DMS 273 treated with DMSO at 0.1 percent for 48 hours (cell line): ENCODE results near the gene RAB21.
"Not testable (repeated sequence)": the region's sequence is repeated elsewhere in the genome, so short reads cannot be mapped to it uniquely, and the experiment has no call there.

Source experiments
- DNase-seq: peaks from one replicate; lab custom pipeline; 2025; lab: John Stamatoyannopoulos, UW

Gene RAB21

DNA sequence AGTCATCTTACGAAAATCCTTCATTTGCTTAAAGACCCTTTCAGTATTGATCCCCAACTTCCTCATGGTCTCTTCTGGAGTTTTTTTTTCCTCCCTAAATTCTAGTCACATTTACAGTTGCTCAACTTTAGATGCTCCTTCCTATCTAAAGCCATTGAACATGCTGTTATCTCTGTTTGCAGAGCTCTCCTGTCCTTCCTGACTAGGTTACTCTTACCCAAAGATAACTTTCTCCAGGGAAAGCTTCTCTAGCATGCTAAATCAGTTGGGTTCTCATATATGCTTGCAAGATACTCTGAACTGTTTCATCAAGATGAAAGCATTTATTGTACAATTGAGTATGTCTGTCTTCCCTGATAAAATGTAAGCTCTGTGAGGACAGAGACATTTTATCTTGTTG, 1.8 kb upstream of the RAB21 start:
- no peak for DNase-seq

DNA sequence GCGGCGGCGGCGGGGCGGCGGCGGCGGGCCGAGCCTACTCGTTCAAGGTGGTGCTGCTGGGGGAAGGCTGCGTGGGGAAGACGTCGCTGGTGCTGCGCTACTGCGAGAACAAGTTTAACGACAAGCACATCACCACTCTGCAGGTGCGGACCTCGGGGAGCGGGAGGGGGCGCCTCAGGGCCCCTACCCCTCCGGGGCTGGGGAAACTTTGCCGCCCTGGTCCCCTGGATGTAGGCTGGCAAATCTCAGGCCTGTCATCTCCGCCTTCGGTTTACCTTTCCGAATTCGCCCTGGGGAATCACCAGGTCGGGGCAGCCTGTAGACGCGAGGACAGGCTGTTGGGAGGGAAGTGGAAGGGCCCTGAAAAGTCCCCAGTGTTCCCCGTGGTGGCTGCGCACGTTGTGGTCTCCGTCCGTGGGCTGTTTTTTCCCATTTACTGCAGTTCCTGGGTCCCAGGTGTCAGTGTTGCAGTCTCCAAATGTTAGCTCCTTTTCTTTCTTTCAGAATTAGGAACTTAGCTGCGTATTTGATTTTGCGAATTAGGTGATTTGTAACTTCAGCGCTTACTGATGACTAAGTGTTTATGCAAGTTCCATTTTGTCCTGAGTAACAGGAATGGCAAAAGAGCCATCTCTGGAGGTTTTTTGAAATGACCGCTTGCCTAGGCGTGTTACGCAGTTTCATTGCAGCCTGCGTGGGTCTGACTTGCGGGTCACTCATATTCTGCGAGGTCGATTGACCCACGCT, 656 bp downstream of the RAB21 start:
- DNase-seq: no peak

DNA sequence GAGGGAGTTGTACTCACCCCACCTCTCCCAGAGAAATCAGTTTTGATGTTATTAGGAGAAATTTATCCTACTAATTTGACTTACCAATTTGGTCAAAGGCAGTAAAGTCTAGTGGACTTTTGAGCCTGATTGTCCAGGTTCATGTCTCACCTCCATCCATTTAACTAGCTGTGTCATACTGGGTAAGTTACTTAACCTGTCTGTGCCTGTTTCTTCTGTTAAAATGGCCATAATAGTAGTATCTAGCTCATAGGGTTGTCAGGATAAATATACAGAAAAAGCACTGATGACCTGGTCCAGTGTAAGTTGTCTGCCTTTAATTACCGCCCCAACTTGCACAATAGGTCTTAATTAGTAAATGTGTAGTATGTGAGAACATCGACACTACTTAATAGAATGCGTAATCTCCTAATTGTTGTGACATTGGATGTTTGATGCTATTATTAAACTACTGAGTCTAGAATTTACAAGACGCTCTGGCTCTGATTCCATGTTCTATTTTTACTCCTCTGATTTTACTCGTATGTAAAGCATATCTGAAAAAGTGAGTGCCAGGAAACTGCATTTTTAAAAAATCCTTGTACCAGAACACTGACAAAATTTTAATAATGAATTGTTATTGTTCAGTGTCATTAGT, 1.5 kb downstream of the RAB21 start:
- DNase-seq: no peak

DNA sequence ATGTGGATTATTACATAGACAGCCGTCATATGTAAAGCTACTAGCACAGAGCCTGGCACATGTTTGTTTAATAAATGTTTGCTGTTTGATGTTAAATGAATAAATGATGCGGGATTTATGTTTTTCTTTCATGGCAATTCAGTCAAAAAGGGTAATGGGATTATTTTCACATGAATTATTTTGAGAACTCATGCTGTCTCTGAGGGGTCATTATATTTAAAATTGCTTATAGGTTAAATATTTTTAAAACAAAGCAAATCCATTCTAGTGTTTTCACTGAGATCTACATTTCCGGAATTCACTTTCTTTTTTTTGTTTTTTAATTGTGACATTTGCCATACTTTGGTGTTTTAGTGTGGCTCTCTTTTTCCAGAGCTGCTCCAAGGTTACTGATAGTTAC, 5.3 kb downstream of the RAB21 start:
- no peak for DNase-seq

DNA sequence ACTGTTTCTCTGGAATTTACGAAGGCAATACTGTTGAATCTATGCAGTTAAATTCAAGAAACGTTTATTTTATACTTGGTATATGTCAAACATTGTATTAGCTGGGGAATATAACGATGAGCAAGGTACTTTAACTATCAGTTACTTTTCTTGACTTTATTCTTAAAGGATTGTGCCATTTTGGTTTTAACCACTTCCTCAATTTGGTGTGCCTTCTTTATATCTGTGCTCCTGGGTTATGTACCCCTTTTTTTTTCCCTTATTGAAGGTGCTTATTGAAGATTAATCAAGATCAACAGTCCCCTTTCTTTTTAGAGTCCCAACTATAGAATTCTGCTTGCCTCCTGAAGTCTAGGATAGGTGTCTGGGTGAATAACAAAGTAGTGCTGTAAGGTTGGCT, 5.8 kb downstream of the RAB21 start:
- no peak for DNase-seq

DNA sequence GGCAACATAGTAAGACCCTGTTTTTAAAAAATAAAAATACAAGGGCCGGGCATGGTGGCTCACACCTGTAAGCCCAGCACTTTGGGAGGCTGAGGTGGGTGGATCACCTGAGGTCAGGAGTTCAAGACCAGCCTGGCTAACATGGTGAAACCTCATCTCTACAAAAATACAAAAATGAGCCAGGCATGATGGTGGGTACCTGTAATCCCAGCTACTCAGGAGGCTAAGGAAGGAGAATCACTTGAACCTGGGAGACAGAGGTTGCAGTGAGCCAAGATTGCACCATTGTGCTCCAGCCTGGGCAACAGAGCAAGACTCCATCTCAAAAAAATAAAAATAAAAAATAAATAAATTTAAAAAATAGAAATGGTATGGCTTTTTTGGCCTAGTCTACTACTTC, 6.7 kb downstream of the RAB21 start:
- not testable (repeated sequence) for DNase-seq

DNA sequence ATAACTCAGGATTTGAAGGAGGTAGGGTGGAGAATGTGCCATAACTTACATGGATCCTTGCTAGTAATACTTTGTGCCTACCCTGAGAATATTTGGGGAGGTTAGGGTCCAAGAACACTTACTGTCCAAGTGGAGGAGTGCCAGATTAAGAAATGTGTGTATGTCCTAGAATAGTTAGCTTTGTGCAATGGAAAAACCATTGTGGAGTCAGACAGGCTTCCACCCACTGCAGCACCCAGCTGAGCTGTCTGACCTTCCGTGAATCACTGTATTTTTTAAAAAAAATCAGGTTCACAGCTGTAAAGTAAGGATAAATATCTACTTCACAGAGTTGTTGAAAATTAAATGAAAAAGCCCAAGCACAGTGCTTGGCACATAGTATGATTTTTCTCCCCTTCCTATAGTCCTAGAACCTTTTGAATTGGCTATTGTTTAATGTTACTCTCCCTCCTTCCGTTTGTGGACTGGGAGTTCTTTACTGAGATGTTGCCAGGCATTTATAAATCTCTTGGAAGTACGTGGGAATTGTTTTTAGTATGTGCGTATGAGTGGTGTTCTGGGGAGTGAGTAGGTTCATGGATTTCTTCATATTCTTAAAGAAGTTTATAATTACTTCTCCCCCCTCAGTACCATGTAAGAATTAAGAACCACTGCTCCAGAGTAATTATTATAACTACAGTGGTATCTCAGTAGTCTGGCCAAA, 9.2 kb downstream of the RAB21 start:
- DNase-seq: no peak

DNA sequence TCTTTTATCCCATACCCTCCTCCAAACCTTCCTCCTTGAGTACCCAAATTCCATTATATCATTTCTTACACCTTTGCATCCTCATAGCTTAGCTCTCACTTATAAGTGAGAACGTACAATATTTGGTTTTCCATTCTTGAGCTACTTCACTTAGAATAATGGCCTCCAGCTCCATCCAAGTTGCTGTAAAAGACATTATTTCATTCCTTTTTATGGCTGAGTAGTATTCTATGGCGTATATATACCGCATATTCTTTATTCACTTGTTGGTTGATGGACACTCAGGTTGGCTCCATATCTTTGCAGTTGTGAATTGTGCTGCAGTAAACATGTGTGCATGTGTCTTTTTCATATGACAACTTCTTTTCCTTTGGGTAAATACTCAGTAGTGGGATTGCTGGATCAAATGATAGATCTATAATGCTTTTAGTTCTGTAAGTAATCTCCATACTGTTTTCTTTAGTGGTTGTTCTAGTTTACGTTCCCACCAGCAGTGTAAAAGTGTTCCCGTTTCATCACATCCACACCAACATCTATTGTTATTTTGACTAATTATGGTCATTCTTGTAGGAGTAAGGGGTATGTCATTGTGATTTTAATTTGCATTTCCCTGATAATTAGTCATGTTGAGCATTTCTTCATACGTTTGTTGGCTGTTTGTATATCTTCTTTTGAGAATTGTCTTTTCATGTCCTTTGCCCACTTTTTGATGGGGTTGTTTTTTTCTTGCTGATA, 10.1 kb downstream of the RAB21 start:
- no peak for DNase-seq

DNA sequence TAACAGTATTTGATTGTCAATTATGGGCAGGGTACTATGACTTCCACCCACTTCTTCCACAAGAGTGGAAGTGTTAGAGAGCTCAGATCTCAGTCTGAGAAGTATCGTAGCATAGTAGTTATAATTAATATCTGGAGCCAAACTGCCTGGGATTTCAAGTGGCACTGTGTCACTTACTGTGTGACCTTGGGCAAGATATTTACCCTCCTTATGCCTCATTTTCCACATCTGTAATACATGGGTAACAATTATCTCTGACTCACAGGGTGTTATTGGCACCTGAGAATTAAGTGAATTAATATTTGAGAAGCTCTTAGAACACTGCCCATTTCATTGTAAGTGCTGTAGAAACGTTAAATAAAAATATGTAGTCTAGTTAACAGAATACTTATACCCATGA, 11.5 kb downstream of the RAB21 start:
- no peak for DNase-seq

DNA sequence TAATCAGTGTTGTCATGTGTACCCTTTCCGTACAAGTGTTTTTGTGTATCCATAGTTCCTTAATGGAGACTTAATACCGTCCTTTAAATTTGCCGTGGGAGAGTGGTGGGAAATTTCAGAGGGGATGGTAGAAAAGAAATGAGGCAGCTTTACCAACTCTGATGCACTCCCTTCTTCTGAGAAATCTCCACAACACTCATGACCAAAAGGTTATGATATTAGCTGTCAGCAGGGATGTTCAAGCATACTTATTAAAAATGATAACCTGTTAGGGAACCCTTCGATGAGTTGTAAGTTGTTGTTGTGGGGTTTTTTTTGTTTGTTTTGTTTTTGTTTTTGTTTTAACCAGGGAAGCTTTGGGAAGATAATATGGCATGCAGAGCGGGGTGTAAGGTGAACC, 12.5 kb downstream of the RAB21 start:
- no peak for DNase-seq

DNA sequence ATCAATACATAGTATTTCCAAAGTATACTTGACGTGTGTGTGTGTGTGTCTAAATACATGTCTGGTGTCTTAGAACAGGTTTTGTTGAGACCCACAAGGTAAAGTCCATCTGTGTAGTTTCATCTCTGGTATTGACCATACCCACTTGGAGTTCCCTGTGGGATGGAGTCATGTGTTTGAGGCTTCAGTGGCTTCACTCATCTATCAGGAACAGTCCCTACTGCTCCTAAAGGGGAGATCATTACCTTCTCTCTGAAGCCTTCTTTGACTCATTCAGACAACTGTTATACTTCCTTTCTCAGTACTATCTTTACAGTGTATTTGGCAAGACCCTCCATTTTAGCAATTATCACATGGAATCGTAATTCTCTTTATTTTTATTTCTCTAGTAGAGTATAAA, 14.2 kb downstream of the RAB21 start:
- no peak for DNase-seq

DNA sequence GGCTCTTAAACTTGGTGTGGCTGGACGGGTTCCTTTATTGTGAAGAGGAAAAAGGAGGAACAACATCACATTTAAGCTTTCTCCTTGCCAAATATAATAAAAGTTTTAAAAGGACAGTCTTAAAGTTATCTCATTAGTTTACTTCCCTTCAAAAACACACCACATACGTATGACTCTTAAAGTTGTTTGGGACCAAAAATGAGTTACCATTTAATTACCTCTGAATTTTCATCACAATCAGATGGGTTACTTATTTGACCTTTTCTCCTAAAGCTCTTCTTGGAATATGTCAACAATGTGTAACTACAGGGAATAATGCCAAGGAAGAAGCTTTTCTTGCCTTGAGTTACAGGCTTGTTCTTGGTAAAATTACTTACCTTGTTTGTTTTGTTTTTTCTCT, 16.4 kb downstream of the RAB21 start:
- no peak for DNase-seq

DNA sequence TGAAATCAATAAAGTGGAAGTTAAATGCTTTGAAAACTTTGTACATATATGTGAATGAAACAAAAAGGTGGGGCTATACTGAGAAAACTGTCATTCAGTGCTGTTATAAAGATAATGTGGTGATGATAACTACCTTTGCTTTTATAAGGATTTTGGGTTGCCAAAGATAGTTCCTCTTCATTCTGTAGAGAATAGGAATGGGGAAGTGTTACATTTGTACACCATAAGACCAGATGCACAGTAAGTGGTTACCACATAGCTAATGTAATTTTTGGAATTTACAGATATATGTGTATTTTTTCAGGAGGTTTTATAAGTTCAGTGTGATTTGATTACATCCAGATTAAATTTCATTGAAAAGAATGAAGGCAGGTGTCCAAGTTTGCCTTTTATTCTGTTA, 18.1 kb downstream of the RAB21 start:
- no peak for DNase-seq

DNA sequence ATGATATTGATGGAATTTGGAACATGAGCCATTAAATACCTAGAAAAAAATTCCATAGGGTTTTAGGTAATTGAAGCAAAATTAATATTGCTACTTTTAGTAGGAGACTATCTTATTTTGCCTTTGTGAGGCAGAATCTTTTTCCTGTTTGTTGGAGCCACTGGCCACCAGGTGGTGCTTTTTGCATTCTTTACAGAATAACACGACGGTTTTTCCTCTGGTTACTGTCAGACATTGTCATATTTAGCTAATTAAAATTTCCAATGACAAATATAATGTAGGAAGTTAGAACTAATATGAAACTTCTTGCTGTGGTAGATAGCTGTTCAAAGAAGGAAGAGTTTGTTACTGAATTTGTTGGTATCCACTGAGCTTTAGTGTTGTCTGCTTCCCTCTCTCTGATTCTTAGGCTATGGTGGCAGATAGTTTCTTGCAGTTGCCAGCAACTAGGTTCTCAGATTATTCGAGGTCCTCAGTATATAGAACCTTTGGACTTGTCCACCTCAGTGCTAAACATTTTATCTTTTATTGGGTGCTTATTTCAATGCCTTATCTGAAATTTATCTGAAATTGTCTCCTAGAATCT, 25.7 kb downstream of the RAB21 start:
- peak; percentile 0 for DNase-seq

DNA sequence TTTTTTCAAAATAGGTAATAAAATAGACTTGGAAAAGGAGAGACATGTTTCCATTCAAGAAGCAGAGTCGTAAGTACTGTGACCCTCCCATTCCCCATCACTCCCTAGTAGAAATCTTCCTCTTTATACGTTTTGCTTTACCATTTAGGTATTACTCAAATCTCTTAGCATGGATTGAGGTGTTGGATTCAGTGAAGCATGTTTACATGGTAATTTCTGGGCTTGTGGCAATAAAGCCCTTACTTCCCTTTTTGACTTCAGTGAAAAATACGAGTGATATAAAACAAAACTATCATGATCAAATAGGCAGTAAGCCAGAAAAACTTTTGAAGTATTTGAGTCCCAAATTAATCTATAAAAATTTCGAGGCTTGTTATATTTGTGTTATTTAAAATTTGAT, 27.4 kb downstream of the RAB21 start:
- DNase-seq: no peak

DNA sequence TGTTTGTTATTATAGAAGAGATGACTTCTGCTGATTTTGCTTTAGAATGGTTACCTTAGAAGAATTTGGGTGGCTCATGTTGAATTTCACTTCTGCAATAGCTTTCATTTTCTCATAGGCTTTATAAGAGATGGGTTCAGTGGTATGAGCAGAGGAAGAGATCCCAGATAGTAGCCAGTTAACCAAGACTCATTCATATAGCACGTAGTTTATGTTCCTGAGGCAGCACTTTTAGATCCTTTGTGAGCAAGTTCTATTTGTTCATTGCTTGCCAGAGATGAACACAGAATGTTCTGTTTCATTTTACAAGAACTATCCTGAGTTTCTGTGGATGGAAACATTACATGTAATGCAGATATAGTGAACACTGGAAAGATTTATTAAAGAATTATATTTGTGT, 32.2 kb downstream of the RAB21 start:
- no peak for DNase-seq

DNA sequence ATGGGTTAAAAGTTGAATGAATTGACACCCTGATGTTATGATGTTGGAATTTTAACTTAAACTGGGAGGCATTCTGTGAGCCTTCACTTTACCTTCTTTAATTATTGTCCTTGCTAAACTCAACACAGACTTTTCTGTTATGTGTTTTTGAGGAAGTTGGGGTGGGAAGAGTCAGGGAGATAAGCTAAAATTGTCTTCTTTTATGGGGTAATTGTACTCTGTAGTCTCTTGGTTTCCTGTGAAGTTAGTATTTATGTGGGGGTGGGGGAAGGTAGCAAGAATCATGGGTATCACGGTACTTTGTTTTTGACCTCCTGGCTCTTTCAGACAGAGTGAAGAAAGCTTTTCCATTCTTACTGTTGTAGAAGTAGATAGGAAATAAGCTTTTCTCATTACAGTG, 32.9 kb downstream of the RAB21 start:
- no peak for DNase-seq

DNA sequence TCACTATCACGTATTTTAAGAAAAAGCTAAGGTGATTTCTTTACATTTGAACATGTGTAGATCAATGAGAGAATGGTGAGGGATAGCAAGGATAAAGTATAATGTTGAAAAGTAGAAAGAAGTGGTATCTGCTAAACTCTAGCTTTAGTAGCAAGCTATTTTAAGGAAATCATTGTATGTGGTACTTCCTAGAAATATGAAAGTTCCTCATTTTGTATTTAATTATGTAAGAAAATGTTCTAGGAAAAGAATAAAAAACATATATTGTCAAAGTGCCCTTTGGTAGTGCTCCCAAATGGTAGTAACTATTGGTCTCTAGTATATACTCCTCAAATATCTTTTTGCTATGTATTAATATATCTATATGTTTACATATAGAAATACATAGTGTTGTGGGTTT, 35.7 kb downstream of the RAB21 start:
- no peak for DNase-seq

DNA sequence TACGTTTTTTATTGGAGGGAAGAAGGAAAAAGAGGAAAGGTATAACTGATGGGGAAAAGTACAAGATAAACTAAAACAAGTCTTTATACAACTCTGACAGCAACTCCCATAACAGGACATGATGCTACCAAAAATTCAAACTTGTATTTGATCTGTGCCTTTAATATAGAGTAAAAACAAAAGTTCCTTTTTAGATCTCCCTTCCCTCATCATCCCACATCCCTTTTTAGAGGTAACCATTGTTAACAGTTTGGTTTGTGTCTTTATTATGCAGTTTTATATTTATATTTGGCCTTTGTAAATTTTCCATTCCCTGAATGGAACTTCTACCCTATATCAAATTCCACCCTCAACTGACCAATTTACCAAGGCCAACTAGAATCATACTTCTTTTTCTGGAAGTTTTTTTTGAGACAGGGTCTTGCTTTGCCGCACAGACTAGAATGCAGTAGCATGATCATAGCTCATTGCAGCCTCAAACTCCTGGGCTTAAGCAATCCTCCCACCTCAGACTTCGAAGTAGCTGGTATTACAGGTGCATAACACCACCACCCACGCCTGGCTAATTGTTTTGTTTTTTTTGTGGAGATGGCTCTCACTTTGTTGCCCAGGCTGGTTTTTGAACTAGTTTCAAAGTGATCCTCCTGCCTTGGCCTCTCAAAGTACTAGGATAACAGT, 36.9 kb downstream of the RAB21 start:
- DNase-seq: no peak

DNA sequence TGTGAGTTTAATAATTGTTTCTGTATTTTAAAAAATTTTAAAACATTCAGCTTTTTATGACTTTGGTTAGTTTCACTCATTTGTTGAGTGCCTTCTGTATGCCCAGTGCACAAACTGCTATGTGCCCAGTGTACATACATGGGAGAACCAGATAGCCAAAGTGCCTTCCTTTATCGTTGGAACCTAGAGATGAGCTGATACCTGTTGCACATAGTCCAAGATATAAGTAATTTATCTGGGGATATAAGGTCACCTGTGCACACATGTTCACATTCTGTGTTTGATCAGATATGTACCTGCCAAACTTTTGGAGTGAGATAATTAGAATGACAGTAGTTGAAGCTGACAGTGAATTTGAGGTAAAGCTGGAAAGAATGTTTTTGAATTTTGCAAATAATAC, 37.9 kb downstream of the RAB21 start:
- no peak for DNase-seq

DNA sequence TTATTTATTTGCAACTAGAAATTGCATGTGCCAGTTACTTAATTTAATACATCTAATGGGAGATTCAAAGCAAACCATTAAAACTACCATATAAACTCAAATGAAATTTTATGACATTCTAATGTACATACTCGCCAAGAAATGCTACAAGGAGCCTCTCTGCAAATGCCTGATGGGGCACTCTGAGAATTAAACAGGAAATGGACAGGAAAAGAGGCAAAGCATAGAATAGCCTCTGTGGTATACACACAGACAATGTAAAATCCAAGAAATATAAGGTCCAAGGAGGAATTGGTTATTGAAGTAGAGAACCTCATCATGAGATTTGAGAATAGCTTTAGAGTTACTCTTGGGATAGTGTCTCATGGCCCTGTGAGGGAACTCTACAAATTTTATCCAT, 41.2 kb downstream of the RAB21 start:
- no peak for DNase-seq

DNA sequence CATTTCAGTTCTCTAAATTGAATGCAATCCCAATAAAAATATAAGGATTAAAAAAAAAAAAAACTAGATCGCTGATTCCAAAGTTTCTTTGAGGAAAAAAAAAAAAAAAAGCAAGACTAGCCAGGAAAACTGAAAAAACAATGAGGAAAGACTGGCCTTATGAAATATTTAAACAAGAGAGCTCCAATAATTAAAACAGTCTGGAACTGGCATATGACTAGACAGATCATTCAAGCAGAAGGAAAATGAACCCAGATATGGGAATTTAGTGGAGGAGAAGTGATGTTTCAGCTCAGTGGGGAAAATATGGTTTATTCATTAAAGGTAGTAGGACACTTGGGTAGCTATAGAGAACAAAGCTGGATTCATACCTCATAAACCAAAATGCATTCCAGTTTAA, 42.9 kb downstream of the RAB21 start:
- DNase-seq: no peak
